GM12865 (cell line): ENCODE results near the gene PPP1R3A.
"Not testable (repeated sequence)": the region's sequence is repeated elsewhere in the genome, so short reads cannot be mapped to it uniquely, and the experiment has no call there.

Source experiments
- DNase-seq: peaks from one replicate; pipeline ENCODE4 v3.0.0; 2010; ENCODE audit warnings: low read depth
- H3K4me3 ChIP-seq: 2 replicates; pipeline ENCODE4 v1.5.1; 2011; ENCODE audit warnings: mild to moderate bottlenecking, low read depth, low read length, control low read depth
- CTCF ChIP-seq: IDR thresholded peaks from 2 replicates; pipeline ENCODE4 v1.5.1; 2011; ENCODE audit warnings: low read length, control low read depth, low read depth, inconsistent platforms; ENCODE audit not compliant: insufficient read depth; ENCODE audit errors: missing control alignments

Gene PPP1R3A

GRCh38 chr7:113936535-113936934 lies 17.7 kb upstream of the PPP1R3A start:
- no peak overlapping the region for H3K4me3 ChIP-seq
- no peak for TF ChIP-seq CTCF
- DNase-seq, result no peak

- DNase-seq, H3K4me3 ChIP-seq: not testable (repeated sequence)
Measured at GRCh38 chr7:113929389-113929788, 10.6 kb upstream of the PPP1R3A start.

- no peak overlapping the region for H3K4me3 ChIP-seq
- TF ChIP-seq CTCF, result no peak
- DNase-seq, result no peak
Measured at GRCh38 chr7:113928112-113928511, 9.3 kb upstream of the PPP1R3A start.

GRCh38 chr7:113922049-113922448 lies 3.2 kb upstream of the PPP1R3A start:
- no peak for DNase-seq
- TF ChIP-seq CTCF, result no peak

GRCh38 chr7:113921363-113921762 lies 2.6 kb upstream of the PPP1R3A start:
- no peak overlapping the region for H3K4me3 ChIP-seq
- DNase-seq, result no peak
- no peak for TF ChIP-seq CTCF

More at GRCh38 chr7:113922049-113922448, 3.2 kb upstream of the PPP1R3A start:
- no peak overlapping the region for H3K4me3 ChIP-seq

GRCh38 chr7:113917840-113918239 lies 969 bp downstream of the PPP1R3A start:
- no peak for TF ChIP-seq CTCF
- DNase-seq, result no peak
- H3K4me3 ChIP-seq, result no peak overlapping the region

GRCh38 chr7:113915956-113916355 lies 2.9 kb downstream of the PPP1R3A start:
- no peak for TF ChIP-seq CTCF
- no peak for DNase-seq
- H3K4me3 ChIP-seq, result no peak overlapping the region
